Right lung (tissue), 5 donors: Measurements from ENCODE around the gene CHRM4. TPM values are rescaled to one million over a fixed set of nuclear protein-coding genes. Genes with fewer than 3 reads are reported as not detected.
A peak's percentile ranks its signal among the peaks of the same experiment; 100 is the strongest.

Source experiments
- DNase-seq, 2 donors: peaks; one replicate each; pipeline ENCODE4 v3.0.0-alpha.2; 2013
- polyA plus RNA-seq, 5 donors: library from polyadenylated mRNA; unstranded; fragments of 120-200 nt; gene quantifications; one replicate each; pipeline versions ENCODE4 v1.2.1 to v1.2.3, GENCODE V29; 2013; ENCODE audit warnings: inconsistent platforms in 1 of 5, low replicate concordance in 1 of 5; ENCODE audit not compliant: insufficient read length in 5 of 5, insufficient read depth in 1 of 5

CHRM4 gene
- polyA plus RNA-seq, 5 donors, result 0.13 to 0.14 TPM; not detected in 3

- DNase-seq, result no peak
These were observed 13.0 kb upstream of the CHRM4 start for GRCh38 chr11:46404476-46405017.

- DNase-seq, result no peak
These were observed 11.7 kb upstream of the CHRM4 start for GRCh38 chr11:46402957-46403902.

- no peak for DNase-seq
These were observed 6.0 kb upstream of the CHRM4 start for GRCh38 chr11:46397526-46397925.

DNA sequence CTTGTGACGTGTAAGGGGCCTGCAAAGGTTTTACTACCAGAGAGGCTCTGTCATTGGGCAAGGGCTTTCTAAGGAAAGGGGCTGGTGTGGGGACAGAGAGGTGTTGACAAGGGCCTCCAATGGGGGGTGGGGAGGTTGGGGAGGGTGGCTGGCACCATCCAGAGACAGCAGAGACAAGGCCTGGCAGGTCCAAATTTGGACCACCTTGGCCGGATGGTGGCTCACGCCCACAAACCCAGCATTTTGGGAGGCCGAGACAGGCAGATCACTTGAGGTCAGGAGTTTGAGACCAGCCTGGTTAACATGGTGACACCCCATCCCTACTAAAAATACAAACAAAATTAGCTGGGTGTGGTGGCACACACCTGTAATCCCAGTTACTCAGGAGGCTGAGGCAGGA is 2.2 kb upstream of the CHRM4 start:
- DNase-seq, result no peak

DNA sequence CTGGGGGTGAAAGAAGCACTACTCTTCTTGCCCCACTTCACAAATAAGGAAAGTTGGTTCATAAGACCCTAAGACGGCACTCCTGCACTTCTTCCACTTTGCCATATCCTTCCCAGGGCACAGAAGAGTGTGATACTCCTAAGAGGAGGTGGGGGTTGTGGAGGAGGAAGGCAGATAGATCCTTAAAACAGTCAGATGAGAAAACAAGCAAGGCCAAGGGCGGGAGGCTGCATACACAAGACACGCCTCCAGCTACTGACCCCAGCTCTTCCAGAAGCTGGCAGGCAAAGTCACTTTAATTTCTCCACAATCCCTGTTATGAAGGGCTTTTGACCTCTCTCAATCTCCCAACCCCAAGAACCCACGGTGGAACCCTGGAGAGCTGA is 1.6 kb upstream of the CHRM4 start:
- no peak for DNase-seq

DNA sequence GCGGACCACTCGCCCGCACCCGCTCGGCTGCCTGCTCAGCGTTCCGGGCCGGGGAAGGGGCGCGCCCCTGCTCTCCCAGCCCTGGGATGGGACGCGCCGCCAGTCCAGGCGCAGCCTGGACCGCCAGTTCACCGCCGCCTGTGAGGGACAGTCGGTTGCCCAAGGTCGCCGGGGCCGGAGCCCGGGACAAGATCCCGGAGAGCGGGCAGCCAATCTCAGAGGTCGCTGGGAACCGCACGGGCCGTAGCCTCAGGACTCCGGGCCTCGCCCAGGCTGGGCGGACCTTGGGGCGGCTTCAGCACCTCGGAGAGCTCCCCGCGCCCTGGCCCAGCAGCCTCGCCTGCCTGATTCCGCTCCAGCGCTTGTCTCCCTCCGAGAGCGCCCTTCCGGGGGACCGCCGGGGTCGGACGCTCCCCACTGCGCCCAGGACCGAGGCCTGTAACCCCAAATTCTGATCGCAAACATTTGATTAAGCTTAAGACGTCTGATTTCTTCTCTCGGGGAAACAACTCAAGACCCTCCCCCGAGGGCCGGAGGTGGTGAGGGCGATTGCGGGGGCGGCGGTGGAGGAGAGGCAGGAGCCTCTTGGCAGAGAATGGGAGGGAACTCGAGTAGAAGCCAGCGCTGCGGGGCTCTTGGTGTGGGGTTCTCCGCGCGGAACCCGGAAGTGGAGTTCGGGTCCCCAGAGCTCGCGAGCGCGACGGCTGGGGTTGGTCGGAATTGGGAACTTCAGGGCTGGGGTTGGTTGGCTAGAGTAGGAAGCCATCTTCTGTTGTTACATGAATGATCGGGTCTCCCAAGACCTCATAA is 1.1 kb upstream of the CHRM4 start:
- DNase-seq, result peak; percentile 82 to 83

DNA sequence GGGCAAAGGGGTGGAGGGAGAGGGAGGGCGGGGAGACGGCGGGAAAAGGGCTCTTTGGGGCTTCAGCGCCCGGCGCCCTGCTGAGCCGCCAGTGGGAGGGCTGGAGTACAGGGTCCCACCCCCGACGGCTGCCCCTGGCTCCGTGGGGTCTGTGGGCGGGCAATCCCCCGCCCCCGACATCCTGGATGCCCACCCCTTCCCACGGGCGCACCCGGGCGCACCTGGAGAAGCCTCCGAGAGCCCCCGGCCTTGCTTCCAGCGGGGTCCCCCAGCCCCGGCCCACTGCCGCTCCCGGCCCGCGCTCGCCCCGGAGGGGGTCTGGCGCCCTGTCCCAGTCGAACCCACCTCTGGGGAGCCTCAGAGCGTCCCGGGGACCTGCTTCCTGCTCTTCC is 394 bp downstream of the CHRM4 start:
- DNase-seq, result no peak

DNA sequence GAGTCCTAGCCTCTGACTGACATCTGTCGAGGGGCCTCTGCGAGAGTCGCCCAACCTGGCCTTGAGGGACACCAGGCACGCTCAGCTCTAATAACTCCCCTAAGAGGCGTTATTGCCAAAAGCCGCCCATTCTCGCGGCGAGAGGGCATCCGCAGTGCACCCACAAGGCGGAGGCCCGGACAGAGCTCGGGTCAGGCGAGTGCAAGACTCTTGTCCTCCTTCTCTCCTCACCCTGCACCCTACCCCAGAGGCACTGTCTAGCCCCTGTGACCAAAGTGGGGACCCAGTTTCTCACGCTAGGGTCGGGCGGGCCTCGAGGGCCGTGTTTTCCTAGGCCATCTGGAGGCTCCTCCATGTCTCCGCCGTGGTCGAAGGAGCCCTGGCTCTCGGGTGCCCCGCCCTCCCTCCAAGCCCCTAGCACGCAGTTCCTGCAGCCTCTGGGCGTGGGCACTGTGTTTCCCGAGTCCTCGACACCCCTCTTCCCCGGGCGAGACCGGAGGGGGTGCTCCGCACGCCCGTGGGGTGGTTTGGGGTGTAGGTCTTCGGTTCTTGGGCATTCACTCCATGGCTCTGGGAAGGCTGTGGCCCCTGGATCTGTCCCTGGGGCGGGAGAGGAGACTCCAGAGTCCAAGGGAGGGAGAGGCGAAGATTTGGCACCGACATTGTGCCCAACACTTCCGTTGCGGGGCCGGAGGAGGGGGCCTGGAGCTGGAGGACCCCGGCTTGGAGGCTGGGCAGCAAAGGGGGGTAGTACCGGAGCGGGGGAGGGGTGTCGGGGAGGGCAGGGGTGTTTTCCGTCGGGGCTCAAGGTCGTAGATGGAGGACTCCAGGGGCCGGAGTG is 1.0 kb downstream of the CHRM4 start:
- no peak for DNase-seq

- DNase-seq, result peak in 1 of 2 donors; percentile 56
These were observed 1.9 kb downstream of the CHRM4 start for GRCh38 chr11:46389450-46390330.

- no peak for DNase-seq
These were observed 2.7 kb downstream of the CHRM4 start for GRCh38 chr11:46388619-46389449.

DNA sequence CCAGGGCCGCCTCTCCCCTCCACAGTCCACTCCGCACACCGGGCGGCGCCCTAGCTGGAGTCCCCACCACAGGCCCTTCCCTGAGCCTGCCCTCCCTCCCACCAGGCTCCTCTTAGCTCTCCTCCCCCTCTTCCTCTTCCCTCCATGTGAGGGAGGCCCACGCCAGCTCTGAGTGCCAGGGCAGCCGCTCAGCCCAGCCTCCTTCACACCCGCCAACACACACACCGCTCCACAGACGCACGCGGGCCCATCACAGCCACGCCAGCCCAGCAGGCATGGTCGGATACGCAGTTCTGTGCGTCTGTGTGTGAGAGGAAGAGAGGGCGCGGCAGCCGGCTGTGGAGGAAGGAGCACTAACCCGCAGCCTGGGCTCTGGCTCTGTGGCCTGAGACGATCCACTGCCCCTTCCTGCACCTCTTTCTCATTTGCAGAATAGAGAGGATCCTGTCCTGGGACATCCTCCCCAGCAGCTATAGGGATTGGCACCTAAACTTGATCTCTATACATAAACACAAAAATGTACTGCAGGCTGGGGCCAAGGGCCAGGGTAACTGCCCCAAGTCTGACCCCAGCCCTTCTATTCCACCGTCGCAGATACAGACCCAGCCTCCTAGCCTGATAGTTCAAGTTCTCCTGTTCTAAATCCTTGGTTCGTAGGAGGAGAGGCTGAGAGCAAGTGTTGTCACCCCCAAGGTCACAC is 3.5 kb downstream of the CHRM4 start:
- no peak for DNase-seq

- no peak for DNase-seq
These were observed 4.1 kb downstream of the CHRM4 start for GRCh38 chr11:46387456-46387855.

GRCh38 chr11:46386674-46387073 is 4.9 kb downstream of the CHRM4 start:
- no peak for DNase-seq

DNA sequence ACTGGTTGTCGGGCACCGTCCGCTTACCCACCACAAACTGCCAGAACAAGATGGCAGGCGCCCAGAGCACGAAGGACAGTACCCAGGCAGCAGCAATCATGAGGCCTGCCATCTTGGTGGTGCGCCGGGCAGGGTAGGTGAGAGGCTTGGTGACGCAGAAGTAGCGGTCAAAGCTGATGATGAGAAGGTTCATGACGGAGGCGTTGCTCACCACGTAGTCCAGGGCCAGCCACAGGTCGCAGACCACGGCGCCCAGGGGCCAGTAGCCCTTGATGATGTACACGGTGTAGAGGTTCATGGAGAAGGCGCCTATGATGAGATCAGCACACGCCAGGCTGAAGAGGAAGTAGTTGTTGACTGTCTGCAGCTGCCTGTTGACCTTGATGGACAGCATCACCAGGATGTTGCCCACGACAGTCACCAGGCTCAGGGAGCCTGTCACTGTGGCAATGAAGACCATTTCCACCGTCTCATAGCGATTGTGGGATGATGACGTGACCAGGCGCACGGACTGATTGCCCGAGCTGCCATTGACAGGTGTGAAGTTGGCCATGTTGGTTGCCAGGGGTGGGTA is 5.5 kb downstream of the CHRM4 start:
- no peak for DNase-seq

DNA sequence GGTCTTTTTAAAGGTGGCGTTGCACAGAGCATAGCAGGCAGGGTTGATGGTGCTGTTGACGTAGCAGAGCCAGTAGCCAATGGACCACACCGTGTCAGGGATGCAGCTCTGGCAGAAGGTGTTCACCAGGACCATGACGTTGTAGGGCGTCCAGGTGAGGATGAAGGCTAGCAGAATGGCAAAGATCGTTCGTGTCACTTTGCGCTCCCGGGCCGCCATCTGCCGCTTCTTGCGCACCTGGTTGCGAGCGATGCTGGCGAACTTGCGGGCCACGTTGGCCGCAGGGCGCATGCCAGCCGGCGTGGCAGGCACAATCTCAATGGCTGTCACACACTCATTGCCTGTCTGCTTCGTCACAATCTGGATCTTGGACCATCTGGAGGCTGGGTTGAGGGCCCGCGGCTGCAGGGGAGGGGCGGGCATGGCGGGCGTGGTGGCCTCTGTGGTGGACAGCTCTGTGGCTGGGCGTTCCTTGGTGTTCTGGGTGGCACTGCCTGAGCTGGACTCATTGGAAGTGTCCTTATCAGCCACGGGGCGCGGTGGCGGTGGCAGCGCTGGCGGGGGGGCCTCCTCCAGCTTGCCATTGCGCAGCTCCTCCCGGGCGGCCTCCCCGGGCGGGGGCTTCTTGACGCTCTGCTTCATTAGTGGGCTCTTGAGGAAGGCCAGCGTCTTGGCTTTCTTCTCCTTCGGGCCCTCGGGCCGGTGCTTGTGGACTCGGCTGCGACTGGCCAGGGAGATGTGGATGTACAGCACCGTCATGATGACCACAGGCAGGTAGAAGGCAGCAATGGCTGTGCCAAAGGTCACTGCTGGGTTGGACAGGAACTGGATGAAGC is 6.2 kb downstream of the CHRM4 start:
- no peak for DNase-seq

DNA sequence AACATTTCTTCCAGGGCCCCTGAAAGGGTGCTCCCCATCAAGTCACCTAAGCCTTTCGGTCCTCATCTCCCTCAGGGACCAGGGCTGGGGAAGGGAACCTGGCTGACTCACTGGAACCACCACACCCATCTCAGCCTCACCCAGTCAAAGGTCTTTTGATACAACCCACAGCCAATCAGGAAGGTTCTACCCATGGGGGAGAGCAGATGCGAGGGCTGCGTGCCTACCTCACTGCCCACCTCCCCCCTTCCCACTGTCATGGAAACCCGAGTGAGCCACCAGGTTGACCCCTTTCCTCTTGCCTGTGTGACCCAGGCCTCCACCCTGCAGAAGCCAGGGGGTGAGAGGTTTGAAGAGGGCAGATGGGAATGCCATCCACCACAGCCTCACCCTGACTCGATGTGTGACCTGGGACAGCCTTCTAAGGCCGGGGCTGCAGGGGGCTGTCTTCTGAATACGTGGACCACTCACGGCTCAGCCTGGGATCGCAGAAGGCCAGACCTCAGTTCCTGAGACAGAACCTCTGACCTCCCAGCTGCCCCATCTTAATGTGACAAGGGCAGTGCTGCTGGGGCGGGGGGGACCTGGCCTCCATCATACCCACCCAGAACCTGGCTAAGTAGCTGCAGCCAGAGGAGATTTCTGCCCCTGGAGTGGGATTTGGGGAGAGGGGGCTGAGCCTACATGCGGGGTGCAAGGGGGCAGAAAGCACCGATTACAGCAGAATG is 7.4 kb downstream of the CHRM4 start:
- no peak for DNase-seq

- no peak for DNase-seq
These were observed 8.2 kb downstream of the CHRM4 start for GRCh38 chr11:46383404-46383758.
